Measurements from ENCODE around the gene DAB2IP.

Gene DAB2IP

GRCh38 chr9:121727295-121728020, 76.0 kb downstream of the DAB2IP start:
- DNase-seq (ENCODE audit: low read depth), result no peak

- no peak for DNase-seq (ENCODE audit: low read depth)
These were observed 77.5 kb downstream of the DAB2IP start for GRCh38 chr9:121728916-121729315.

- no peak for DNase-seq (ENCODE audit: low read depth)
These were observed 78.5 kb downstream of the DAB2IP start for GRCh38 chr9:121729769-121730562.

GRCh38 chr9:121731090-121731489, 79.7 kb downstream of the DAB2IP start:
- no peak for DNase-seq (ENCODE audit: low read depth)

- no peak for DNase-seq (ENCODE audit: low read depth)
These were observed 80.5 kb downstream of the DAB2IP start for GRCh38 chr9:121731919-121732318.

GRCh38 chr9:121732389-121732788, 81.0 kb downstream of the DAB2IP start:
- DNase-seq (ENCODE audit: low read depth), result no peak

GRCh38 chr9:121732886-121733285, 81.5 kb downstream of the DAB2IP start:
- no peak for DNase-seq (ENCODE audit: low read depth)

- DNase-seq (ENCODE audit: low read depth), result no peak
These were observed 83.0 kb downstream of the DAB2IP start for GRCh38 chr9:121734465-121734864.

GRCh38 chr9:121735065-121735792, 83.8 kb downstream of the DAB2IP start:
- peak; percentile 81 for DNase-seq (ENCODE audit: low read depth)

- peak; percentile 19 for DNase-seq (ENCODE audit: low read depth)
These were observed 84.6 kb downstream of the DAB2IP start for GRCh38 chr9:121735793-121736770.

- no peak for DNase-seq (ENCODE audit: low read depth)
These were observed 85.6 kb downstream of the DAB2IP start for GRCh38 chr9:121736934-121737462.

- no peak for DNase-seq (ENCODE audit: low read depth)
These were observed 86.1 kb downstream of the DAB2IP start for GRCh38 chr9:121737481-121737931.

GRCh38 chr9:121738411-121738810, 87.0 kb downstream of the DAB2IP start:
- no peak for DNase-seq (ENCODE audit: low read depth)

GRCh38 chr9:121738968-121739367, 87.5 kb downstream of the DAB2IP start:
- no peak for DNase-seq (ENCODE audit: low read depth)

GRCh38 chr9:121739971-121740370, 88.5 kb downstream of the DAB2IP start:
- DNase-seq (ENCODE audit: low read depth), result no peak

GRCh38 chr9:121741228-121741918, 89.9 kb downstream of the DAB2IP start:
- DNase-seq (ENCODE audit: low read depth), result no peak

- peak; percentile 44 for DNase-seq (ENCODE audit: low read depth)
These were observed 90.5 kb downstream of the DAB2IP start for GRCh38 chr9:121741919-121742283.

- no peak for DNase-seq (ENCODE audit: low read depth)
These were observed 91.5 kb downstream of the DAB2IP start for GRCh38 chr9:121742923-121743322.

GRCh38 chr9:121743441-121744001, 92.1 kb downstream of the DAB2IP start:
- peak; percentile 83 for DNase-seq (ENCODE audit: low read depth)

- DNase-seq (ENCODE audit: low read depth), result peak; percentile 35
These were observed 92.7 kb downstream of the DAB2IP start for GRCh38 chr9:121744002-121744686.
